SK-N-DZ (cell line): ENCODE measurements around the gene DAPP1.
"Not testable (repeated sequence)": the region's sequence is repeated elsewhere in the genome, so short reads cannot be mapped to it uniquely, and the experiment has no call there.

Source experiments
- DNase-seq: peaks from one replicate; pipeline ENCODE4 v3.0.0-alpha.2; 2015; ENCODE audit warnings: low spot score

DAPP1 gene

GRCh38 chr4:99824070-99824599 lies 7.5 kb downstream of the DAPP1 start:
- no peak for DNase-seq

- no peak for DNase-seq
These were observed 8.6 kb downstream of the DAPP1 start for GRCh38 chr4:99825272-99825671.

GRCh38 chr4:99826016-99826415 lies 9.4 kb downstream of the DAPP1 start:
- DNase-seq, result no peak

GRCh38 chr4:99827454-99827853 lies 10.8 kb downstream of the DAPP1 start:
- DNase-seq, result no peak

- DNase-seq, result no peak
These were observed 11.2 kb downstream of the DAPP1 start for GRCh38 chr4:99827857-99828256.

GRCh38 chr4:99828477-99828876 lies 11.8 kb downstream of the DAPP1 start:
- DNase-seq, result no peak

- DNase-seq, result not testable (repeated sequence)
These were observed 13.4 kb downstream of the DAPP1 start for GRCh38 chr4:99830051-99830450.

- no peak for DNase-seq
These were observed 15.7 kb downstream of the DAPP1 start for GRCh38 chr4:99832321-99832720.

- no peak for DNase-seq
These were observed 16.1 kb downstream of the DAPP1 start for GRCh38 chr4:99832758-99833157.

- DNase-seq, result no peak
These were observed 17.1 kb downstream of the DAPP1 start for GRCh38 chr4:99833756-99834155.

GRCh38 chr4:99834569-99834968 lies 17.9 kb downstream of the DAPP1 start:
- no peak for DNase-seq

GRCh38 chr4:99835942-99836341 lies 19.3 kb downstream of the DAPP1 start:
- DNase-seq, result no peak

GRCh38 chr4:99838927-99839326 lies 22.3 kb downstream of the DAPP1 start:
- no peak for DNase-seq

GRCh38 chr4:99841129-99841528 lies 24.5 kb downstream of the DAPP1 start:
- no peak for DNase-seq

GRCh38 chr4:99843413-99843812 lies 26.8 kb downstream of the DAPP1 start:
- no peak for DNase-seq

GRCh38 chr4:99844048-99844447 lies 27.4 kb downstream of the DAPP1 start:
- DNase-seq, result no peak

- peak; percentile 90 for DNase-seq
These were observed 28.6 kb downstream of the DAPP1 start for GRCh38 chr4:99845179-99845578.

- DNase-seq, result no peak
These were observed 29.3 kb downstream of the DAPP1 start for GRCh38 chr4:99845708-99846469.

GRCh38 chr4:99846891-99847290 lies 30.3 kb downstream of the DAPP1 start:
- no peak for DNase-seq

GRCh38 chr4:99847362-99847976 lies 30.8 kb downstream of the DAPP1 start:
- no peak for DNase-seq

- DNase-seq, result no peak
These were observed 32.0 kb downstream of the DAPP1 start for GRCh38 chr4:99848591-99849001.

GRCh38 chr4:99852199-99852749 lies 35.6 kb downstream of the DAPP1 start:
- no peak for DNase-seq

- no peak for DNase-seq
These were observed 36.6 kb downstream of the DAPP1 start for GRCh38 chr4:99853190-99853589.
